ENCODE data around the gene SLC30A7. TPM values are rescaled to one million over a fixed set of nuclear protein-coding genes. Genes with fewer than 3 reads are reported as not detected.
A peak's percentile ranks its signal among the peaks of the same experiment; 100 is the strongest.
"Not testable (repeated sequence)": the region's sequence is repeated elsewhere in the genome, so short reads cannot be mapped to it uniquely, and the experiment has no call there.

SLC30A7 gene
- total RNA-seq, 2 donors from 2014 or later, result 10.5 to 13.5 TPM

DNA sequence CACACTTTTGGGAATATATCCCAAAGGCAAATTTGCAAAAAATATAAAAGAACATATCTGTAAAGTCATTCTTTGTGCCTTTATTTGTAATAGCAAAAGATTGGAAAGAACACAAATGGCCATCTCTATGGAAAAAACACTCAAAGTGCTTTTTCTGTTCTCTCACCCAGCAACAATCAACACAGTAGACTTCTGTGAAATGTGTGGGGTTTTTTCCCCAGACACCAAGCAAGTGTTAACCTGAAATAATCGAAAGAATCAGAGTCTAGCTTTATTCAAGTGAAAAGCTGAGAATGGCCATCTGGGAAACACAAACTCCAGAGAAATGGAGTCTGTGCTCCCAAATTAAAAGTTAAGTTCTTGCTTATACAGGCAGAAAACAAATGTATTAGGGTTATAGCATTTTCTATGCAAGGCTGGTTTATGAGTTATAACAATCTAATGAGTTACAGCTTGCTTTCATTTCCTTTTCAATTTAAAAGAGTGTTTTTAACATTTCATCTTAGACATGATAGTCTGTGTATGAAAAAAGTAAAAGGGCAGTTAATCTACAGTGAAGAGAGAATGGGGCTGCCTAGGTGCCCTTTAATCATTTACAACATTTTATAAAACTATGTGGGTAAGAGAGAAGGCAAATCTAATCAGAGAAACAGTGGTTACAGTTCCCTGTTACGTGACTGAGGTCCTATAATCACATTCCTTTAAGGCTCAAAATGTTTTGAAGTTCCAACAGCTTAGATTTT is 46.6 kb downstream of the SLC30A7 start:
- H3K36me3 ChIP-seq (replicated peaks in 1 of 2; ENCODE audit: insufficient read depth in 1 of 2, low read depth in 2 of 2), result peaks cover 0 to 3% of the 10 kb centered on the region in 2 donors
- no peak overlapping the region for H3K4me3 ChIP-seq
- no peaks in the 10 kb centered on the region for H3K27me3 ChIP-seq
- DNase-seq (no peak), ATAC-seq (no peak)
- no peaks in the 10 kb centered on the region for H3K4me1 ChIP-seq
- WGBS, 2 donors, result 63 to 69% methylated on average over 2 of the region's 2 CpGs
- intact Hi-C loops (cut with DNase I), result no loop called here
- TF ChIP-seq CTCF (IDR thresholded peaks at IDR 0.05) (no peak), POLR2A (IDR thresholded peaks at IDR 0.05) (no peak)
- H3K9me3 ChIP-seq, result no peaks in the 10 kb centered on the region
- H3K27ac ChIP-seq, result no peak overlapping the region

DNA sequence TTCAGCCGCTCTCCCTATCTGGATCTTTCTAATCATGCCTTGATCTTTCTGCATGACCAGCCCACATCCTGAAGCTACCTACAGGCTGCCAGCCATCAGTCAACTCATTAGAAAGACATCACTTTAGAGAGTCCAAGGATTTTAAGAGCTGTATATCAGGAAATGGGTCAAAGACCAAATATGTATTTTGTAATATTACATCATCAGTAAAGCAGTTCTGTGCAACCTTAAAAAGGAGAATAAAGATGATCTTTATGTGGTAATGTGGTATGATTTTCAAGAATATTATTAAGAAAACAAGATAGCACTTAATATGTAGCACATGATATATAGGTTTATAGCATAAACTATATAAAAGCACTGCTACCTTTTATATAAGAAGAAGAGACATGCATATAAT is 47.6 kb downstream of the SLC30A7 start:
- Histone ChIP-seq H3K27ac (no peak overlapping the region), H3K4me1 (no peaks in the 10 kb centered on the region), H3K36me3 (replicated peaks in 1 of 2; ENCODE audit: insufficient read depth in 1 of 2, low read depth in 2 of 2) (no peaks in the 10 kb centered on the region), H3K9me3 (no peaks in the 10 kb centered on the region), H3K27me3 (no peaks in the 10 kb centered on the region), H3K4me3 (no peak overlapping the region)
- TF ChIP-seq POLR2A (IDR thresholded peaks at IDR 0.05), result no peak
- TF ChIP-seq CTCF (IDR thresholded peaks at IDR 0.05), result no peak
- ATAC-seq, result no peak
- DNase-seq, result no peak
- WGBS, 2 donors, result 90 to 96% methylated on average over 1 of the region's 1 CpG
- intact Hi-C loops (cut with DNase I), result no loop called here

GRCh38 chr1:100946064-100946463 is 50.2 kb downstream of the SLC30A7 start:
- H3K36me3 ChIP-seq (replicated peaks in 1 of 2; ENCODE audit: insufficient read depth in 1 of 2, low read depth in 2 of 2); intact Hi-C loops (cut with DNase I); H3K4me1 ChIP-seq; H3K4me3 ChIP-seq; H3K9me3 ChIP-seq; ATAC-seq; H3K27me3 ChIP-seq; H3K27ac ChIP-seq; DNase-seq: not testable (repeated sequence)
- 90 to 95% methylated on average over 3 of the region's 3 CpGs for whole genome bisulfite sequencing, 2 donors

DNA sequence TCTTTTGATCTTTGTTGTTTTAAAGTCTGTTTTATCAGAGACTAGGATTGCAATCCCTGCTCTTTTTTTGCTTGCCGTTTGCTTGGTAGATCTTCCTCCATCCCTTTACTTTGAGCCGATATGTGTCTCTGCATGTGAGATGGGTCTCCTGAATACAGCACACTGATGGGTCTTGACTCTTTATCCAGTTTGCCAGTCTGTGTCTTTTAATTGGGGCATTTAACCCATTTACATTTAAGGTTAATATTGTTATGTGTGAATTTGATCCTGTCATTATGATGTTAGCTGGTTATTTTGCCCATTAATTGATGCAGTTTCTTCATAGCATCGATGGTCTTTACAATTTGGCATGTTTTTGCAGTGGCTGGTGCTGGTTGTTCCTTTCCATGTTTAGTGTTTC is 51.9 kb downstream of the SLC30A7 start:
- DNase-seq, ATAC-seq: not testable (repeated sequence)

DNA sequence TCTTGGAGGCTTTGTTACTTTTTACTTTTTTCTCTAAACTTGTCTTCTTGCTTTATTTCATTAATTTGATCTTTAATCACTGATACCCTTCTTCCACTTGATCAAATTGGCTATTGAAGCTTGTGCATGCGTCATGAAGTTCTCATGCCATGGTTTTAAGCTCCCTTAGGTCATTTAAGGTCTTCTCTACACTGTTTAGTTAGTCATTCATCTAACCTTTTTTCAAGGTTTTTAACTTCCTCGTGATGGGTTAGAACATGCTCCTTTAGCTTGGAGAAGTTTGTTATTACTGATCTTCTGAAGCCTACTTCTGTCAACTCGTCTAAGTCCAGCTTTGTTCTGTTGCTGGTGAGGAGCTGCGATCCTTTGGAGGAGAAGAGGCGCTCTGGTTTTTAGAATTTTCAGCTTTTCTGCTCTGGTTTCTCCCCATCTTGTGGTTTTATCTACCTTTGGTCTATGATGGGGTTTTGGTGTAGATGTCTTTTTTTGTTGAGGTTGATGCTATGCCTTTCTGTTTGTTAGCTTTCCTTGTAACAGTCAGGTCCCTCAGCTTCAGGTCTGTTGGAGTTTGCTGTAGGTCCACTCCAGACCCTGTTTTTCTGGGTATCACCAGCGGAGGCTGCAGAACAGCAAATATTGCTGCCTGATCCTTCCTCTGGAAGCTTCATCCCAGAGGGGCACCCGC is 53.0 kb downstream of the SLC30A7 start:
- 86 to 93% methylated on average over 7 of the region's 7 CpGs for WGBS, 2 donors

More for the DNA sequence above, 51.9 kb downstream of the SLC30A7 start:
- H3K27ac ChIP-seq; H3K36me3 ChIP-seq (replicated peaks in 1 of 2; ENCODE audit: insufficient read depth in 1 of 2, low read depth in 2 of 2); intact Hi-C loops (cut with DNase I); H3K27me3 ChIP-seq; H3K4me3 ChIP-seq; H3K9me3 ChIP-seq; H3K4me1 ChIP-seq: not testable (repeated sequence)
- 94 to 98% methylated on average over 3 of the region's 3 CpGs for WGBS, 2 donors

DNA sequence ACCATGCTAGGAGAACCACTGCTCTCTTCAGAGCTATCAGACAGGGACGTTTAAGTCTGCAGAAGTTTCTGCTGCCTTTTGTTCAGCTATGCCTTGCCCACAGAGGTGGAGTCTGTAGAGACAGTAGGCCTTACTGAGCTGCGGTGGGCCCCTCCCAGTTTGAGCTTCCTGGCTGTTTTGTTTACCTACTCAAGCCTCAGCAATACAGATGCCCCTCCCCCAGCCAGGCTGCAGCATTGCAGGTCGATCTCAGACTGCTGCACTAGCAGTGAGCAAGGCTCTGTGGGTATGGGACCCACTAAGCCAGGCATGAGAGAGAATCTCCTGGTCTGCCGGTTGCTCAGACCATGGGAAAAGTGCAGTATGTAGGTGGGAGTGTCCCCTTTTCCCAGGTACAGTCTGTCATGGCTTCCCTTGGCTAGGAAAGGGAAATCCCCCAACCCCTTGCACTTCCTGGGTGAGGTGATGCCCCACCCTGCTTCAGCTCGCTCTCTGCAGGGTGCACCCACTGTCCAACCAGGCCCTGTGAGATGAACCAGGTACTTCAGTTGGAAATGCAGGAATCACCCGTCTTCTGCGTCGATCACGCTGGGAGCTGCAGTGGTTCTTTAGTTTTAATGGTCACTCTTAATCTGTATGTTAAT is 53.7 kb downstream of the SLC30A7 start:
- H3K27ac ChIP-seq; H3K9me3 ChIP-seq; H3K27me3 ChIP-seq; ATAC-seq; intact Hi-C loops (cut with DNase I); H3K36me3 ChIP-seq (replicated peaks in 1 of 2; ENCODE audit: insufficient read depth in 1 of 2, low read depth in 2 of 2); H3K4me3 ChIP-seq; H3K4me1 ChIP-seq: not testable (repeated sequence)
- WGBS, 2 donors, result 65 to 73% methylated on average over 8 to 9 of the region's 9 CpGs
- peak; percentile 31 to 53 (median 47) for DNase-seq

More for the DNA sequence above, 53.0 kb downstream of the SLC30A7 start:
- H3K9me3 ChIP-seq; H3K36me3 ChIP-seq (replicated peaks in 1 of 2; ENCODE audit: insufficient read depth in 1 of 2, low read depth in 2 of 2); H3K27me3 ChIP-seq; H3K27ac ChIP-seq; intact Hi-C loops (cut with DNase I); DNase-seq; H3K4me1 ChIP-seq; H3K4me3 ChIP-seq; ATAC-seq: not testable (repeated sequence)
